Iris pigment epithelial cell (primary cell): ENCODE measurements around the gene BTG2.
A peak's percentile ranks its signal among the peaks of the same experiment; 100 is the strongest.
"Not testable (repeated sequence)": the region's sequence is repeated elsewhere in the genome, so short reads cannot be mapped to it uniquely, and the experiment has no call there.

Experiments used
- DNase-seq: peaks from one replicate; pipeline ENCODE4 v3.0.0-alpha.2; 2011; ENCODE audit warnings: low read depth

The BTG2 gene

GRCh38 chr1:203304919-203305808, at the start of gene BTG2:
Gene BTG2 (plus strand): TSS chr1:203305519. CDS start chr1:203305607, 88 bp downstream.
- DNase-seq = peak; percentile 91

GRCh38 chr1:203256636-203257035, 48.7 kb upstream of the BTG2 start:
- DNase-seq = not testable (repeated sequence)

- no peak for DNase-seq
Measured at GRCh38 chr1:203263496-203263895, 41.8 kb upstream of the BTG2 start.

GRCh38 chr1:203264052-203264501, 41.2 kb upstream of the BTG2 start:
- no peak for DNase-seq

- no peak for DNase-seq
Measured at GRCh38 chr1:203265541-203265940, 39.8 kb upstream of the BTG2 start.

- DNase-seq = not testable (repeated sequence)
Measured at GRCh38 chr1:203266140-203266539, 39.2 kb upstream of the BTG2 start.

GRCh38 chr1:203267347-203267846, 37.9 kb upstream of the BTG2 start:
- DNase-seq = peak; percentile 79

- DNase-seq = no peak
Measured at GRCh38 chr1:203267912-203268311, 37.4 kb upstream of the BTG2 start.

- peak; percentile 74 for DNase-seq
Measured at GRCh38 chr1:203268901-203269653, 36.2 kb upstream of the BTG2 start.

GRCh38 chr1:203269654-203270020, 35.7 kb upstream of the BTG2 start:
- no peak for DNase-seq

- no peak for DNase-seq
Measured at GRCh38 chr1:203270448-203270847, 34.9 kb upstream of the BTG2 start.

- peak; percentile 87 for DNase-seq
Measured at GRCh38 chr1:203271018-203271743, 34.1 kb upstream of the BTG2 start.

GRCh38 chr1:203271962-203272632, 33.2 kb upstream of the BTG2 start:
- no peak for DNase-seq

- no peak for DNase-seq
Measured at GRCh38 chr1:203272633-203273205, 32.6 kb upstream of the BTG2 start.

GRCh38 chr1:203273206-203273868, 32.0 kb upstream of the BTG2 start:
- DNase-seq = peak; percentile 61

- no peak for DNase-seq
Measured at GRCh38 chr1:203273869-203274602, 31.3 kb upstream of the BTG2 start.

GRCh38 chr1:203274603-203275381, 30.5 kb upstream of the BTG2 start:
- DNase-seq = no peak

GRCh38 chr1:203275656-203276272, 29.6 kb upstream of the BTG2 start:
- no peak for DNase-seq

- DNase-seq = no peak
Measured at GRCh38 chr1:203276408-203276807, 28.9 kb upstream of the BTG2 start.
